Chondrocyte (in vitro differentiated cells): ENCODE measurements around the gene FILIP1L. TPM values are rescaled to one million over a fixed set of nuclear protein-coding genes. Genes with fewer than 3 reads are reported as not detected.

Source experiments
- DNase-seq: peaks from one replicate; pipeline ENCODE4 v3.0.0; 2021; ENCODE audit warnings: mixed read lengths, low spot score
- H3K27ac Mint-ChIP-seq: one replicate; pipeline ENCODE4 v1.8.0; 2021; ENCODE audit warnings: mild to moderate bottlenecking, moderate library complexity, mixed read lengths; ENCODE audit not compliant: unreplicated experiment
- H3K27me3 Mint-ChIP-seq: 2 replicates; pipeline ENCODE4 v1.8.0; 2021; ENCODE audit warnings: low read depth, mixed read lengths
- H3K36me3 Mint-ChIP-seq: 2 replicates; pipeline ENCODE4 v1.8.0; 2021; ENCODE audit warnings: low read depth, mixed read lengths
- H3K4me1 Mint-ChIP-seq: 2 replicates; pipeline ENCODE4 v1.8.0; 2021; ENCODE audit warnings: low read depth, mild to moderate bottlenecking, mixed read lengths
- H3K4me3 Mint-ChIP-seq: one replicate; pipeline ENCODE4 v1.8.0; 2021; ENCODE audit warnings: mild to moderate bottlenecking, moderate library complexity, mixed read lengths; ENCODE audit not compliant: unreplicated experiment
- H3K9me3 Mint-ChIP-seq: 2 replicates; pipeline ENCODE4 v1.8.0; 2021; ENCODE audit warnings: low read depth, mixed read lengths
- CTCF ChIP-seq: fragments of 200-600 bp; sonication (generic); IDR thresholded peaks from 2 replicates; pipeline ENCODE4 v1.5.0; 2021; ENCODE audit warnings: antibody characterized with exemption, mild to moderate bottlenecking, moderate library complexity
- total RNA-seq: library from RNA; stranded (reverse); gene quantifications from 3 replicates; pipeline ENCODE4 v1.2.1, GENCODE V29; 2021

Gene FILIP1L
- total RNA-seq, 1 donor from 2014 or later, result 122 TPM

- Mint-ChIP-seq H3K27ac (no peak overlapping the region), H3K27me3 (no peaks in the 10 kb centered on the region), H3K4me1 (peaks cover 61% of the 10 kb centered on the region), H3K4me3 (no peak overlapping the region), H3K9me3 (no peaks in the 10 kb centered on the region), H3K36me3 (no peaks in the 10 kb centered on the region)
- no peak for DNase-seq
- no peak for TF ChIP-seq CTCF
Observed at GRCh38 chr3:99958222-99958912, 155.9 kb downstream of the FILIP1L start.

- Mint-ChIP-seq H3K27ac (no peak overlapping the region), H3K4me3 (no peak overlapping the region), H3K9me3 (no peaks in the 10 kb centered on the region), H3K27me3 (no peaks in the 10 kb centered on the region), H3K4me1 (peaks cover 56% of the 10 kb centered on the region), H3K36me3 (no peaks in the 10 kb centered on the region)
- no peak for DNase-seq
- no peak for TF ChIP-seq CTCF
Observed at GRCh38 chr3:99957151-99957796, 157.0 kb downstream of the FILIP1L start.

- peaks cover 59% of the 10 kb centered on the region for H3K4me1 Mint-ChIP-seq
- no peaks in the 10 kb centered on the region for H3K9me3 Mint-ChIP-seq
- H3K36me3 Mint-ChIP-seq, result no peaks in the 10 kb centered on the region
- no peak overlapping the region for H3K4me3 Mint-ChIP-seq
- no peak for TF ChIP-seq CTCF
- DNase-seq, result no peak
- no peak overlapping the region for H3K27ac Mint-ChIP-seq
- no peaks in the 10 kb centered on the region for H3K27me3 Mint-ChIP-seq
Observed at GRCh38 chr3:99955773-99956562, 158.3 kb downstream of the FILIP1L start.

GRCh38 chr3:99954914-99955644 lies 159.2 kb downstream of the FILIP1L start:
- peaks cover 62% of the 10 kb centered on the region for H3K4me1 Mint-ChIP-seq
- no peak overlapping the region for H3K4me3 Mint-ChIP-seq
- no peak for DNase-seq
- H3K27me3 Mint-ChIP-seq, result no peaks in the 10 kb centered on the region
- H3K9me3 Mint-ChIP-seq, result no peaks in the 10 kb centered on the region
- no peak overlapping the region for H3K27ac Mint-ChIP-seq
- no peaks in the 10 kb centered on the region for H3K36me3 Mint-ChIP-seq
- TF ChIP-seq CTCF, result no peak

GRCh38 chr3:99953596-99953995 lies 160.7 kb downstream of the FILIP1L start:
- Mint-ChIP-seq H3K27me3 (no peaks in the 10 kb centered on the region), H3K4me3 (no peak overlapping the region), H3K27ac (no peak overlapping the region), H3K4me1 (peaks cover 75% of the 10 kb centered on the region), H3K36me3 (no peaks in the 10 kb centered on the region), H3K9me3 (no peaks in the 10 kb centered on the region)
- TF ChIP-seq CTCF, result no peak
- no peak for DNase-seq
